GM23248 (cell line): ENCODE measurements around the gene AFAP1L1.

ENCODE experiments used
- EZH2 ChIP-seq: fragments of 200-600 bp; sonication (generic); IDR thresholded peaks from 2 replicates; pipeline ENCODE4 v1.6.1; 2018; ENCODE audit warnings: antibody characterized with exemption, mild to moderate bottlenecking; ENCODE audit not compliant: insufficient read depth, poor library complexity, severe bottlenecking
- EZH2phosphoT487 ChIP-seq: fragments of 200-600 bp; sonication (generic); IDR thresholded peaks from 2 replicates; pipeline ENCODE4 v1.6.1; 2018; ENCODE audit warnings: antibody characterized with exemption, moderate library complexity, mild to moderate bottlenecking, low read depth; ENCODE audit not compliant: insufficient read depth

DNA sequence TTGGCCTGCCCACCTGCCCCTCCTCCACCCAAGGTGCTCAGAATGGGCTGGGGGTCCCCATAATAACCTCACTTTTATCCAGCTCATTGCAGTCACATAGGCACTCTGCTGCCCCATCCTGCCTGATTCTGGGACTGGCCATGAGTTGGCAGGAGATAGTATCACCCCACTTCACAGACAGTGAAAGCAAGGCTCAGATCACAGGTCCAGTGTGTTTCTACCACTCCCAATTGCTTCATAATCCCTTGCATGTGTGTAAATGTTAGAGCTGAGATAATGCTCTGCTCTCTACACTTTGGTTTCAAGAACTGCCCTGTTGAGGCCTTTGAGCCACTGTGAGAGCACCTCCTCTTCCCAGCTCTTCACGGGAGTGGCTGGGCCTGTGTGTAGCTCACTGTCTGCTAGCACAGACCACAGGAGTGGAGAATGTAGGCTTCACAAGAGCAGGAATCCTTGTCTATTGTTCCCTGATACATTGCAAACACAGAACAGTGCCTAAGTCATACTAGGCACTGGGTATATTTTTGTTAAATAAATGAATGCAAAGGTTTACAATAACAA is 94.6 kb downstream of the AFAP1L1 start:
- TF ChIP-seq EZH2 (no peak), EZH2phosphoT487 (no peak)
